22Rv1 (cell line): ENCODE measurements around the gene ADAMTS16.

Experiments used
- CTCF ChIP-seq: fragments of 450-650 bp; IDR thresholded peaks from 2 replicates; pipeline ENCODE4 v1.5.1; 2017; ENCODE audit warnings: mild to moderate bottlenecking
- ZFX ChIP-seq: fragments of 450-650 bp; IDR thresholded peaks from 2 replicates; pipeline ENCODE4 v1.6.1; 2017; ENCODE audit warnings: antibody characterized with exemption, borderline replicate concordance

GRCh38 chr5:5308319-5308718 lies 168.2 kb downstream of the ADAMTS16 start:
- TF ChIP-seq CTCF (no peak), ZFX (no peak)
